GM12878 (cell line): ENCODE measurements around the gene INTS6. TPM values are rescaled to one million over a fixed set of nuclear protein-coding genes. Genes with fewer than 3 reads are reported as not detected.

Experiments used
- ATAC-seq: fragments of 200-7000 bp; cut with Tn5 transposase; 3 replicates; pipeline ENCODE4 v1.9.1; 2020; ENCODE audit warnings: mild to moderate bottlenecking, moderate library complexity
- BruUV-seq: library from RNA; stranded (reverse); fragments of 400-500 nt; replicated peaks from 2 replicates; lab custom pipeline; 2021; lab: Mats Ljungman, UMichigan
- CTCF ChIA-PET: fragments of 300-600 bp; sonication (Branson Sonifier 250); formaldehyde crosslinking; extraction: SDS; loops from one replicate; lab custom pipeline; 2021; ENCODE audit warnings: inconsistent platforms; lab: Yijun Ruan, JAX
- POLR2A ChIA-PET: fragments of 350-600 bp; formaldehyde crosslinking; extraction: SDS; loops from one replicate; lab custom pipeline; 2021; ENCODE audit warnings: inconsistent platforms; lab: Charles Lee
- RAD21 ChIA-PET: fragments of 300-600 bp; sonication (Branson Sonifier 250); formaldehyde crosslinking; loops from one replicate; lab custom pipeline; 2023; ENCODE audit warnings: antibody characterized with exemption; ENCODE audit not compliant: unreplicated experiment; lab: Charles Lee
- SMC1A ChIA-PET: fragments of 300-600 bp; sonication (Branson Sonifier 250); formaldehyde crosslinking; loops from one replicate; lab custom pipeline; 2023; ENCODE audit not compliant: unreplicated experiment, uncharacterized antibody; lab: Charles Lee
- DNase-seq: peaks from one replicate; pipeline ENCODE4 v3.0.0-alpha.2; 2011; ENCODE audit warnings: low read depth, low spot score
- FAIRE-seq: peaks from 3 replicates; lab custom pipeline; 2011; peaks lifted over from hg19 to GRCh38; lab: Jason Lieb, UNC
- H2AFZ ChIP-seq: 2 replicates; pipeline ENCODE4 v1.6.0; 2011; ENCODE audit warnings: low read depth, low read length, control low read depth; ENCODE audit not compliant: control insufficient read depth
- H3K27ac ChIP-seq: 2 replicates; pipeline ENCODE4 v1.5.1; 2011; ENCODE audit warnings: control low read depth; ENCODE audit not compliant: control insufficient read depth, insufficient read depth
- H3K27me3 ChIP-seq, 2 experiments: replicated peaks in 1 of 2; 2 replicates each; pipeline versions ENCODE4 v1.6.0 to v1.6.1; 2011; ENCODE audit warnings: low read length in 1 of 2; ENCODE audit not compliant: control insufficient read depth in 2 of 2, insufficient read depth in 2 of 2
- H3K36me3 ChIP-seq, 2 experiments: 2 replicates each; pipeline ENCODE4 v1.5.1; 2011; ENCODE audit warnings: low read length in 1 of 2; ENCODE audit not compliant: control insufficient read depth in 2 of 2, insufficient read depth in 2 of 2
- H3K4me1 ChIP-seq: 2 replicates; pipeline ENCODE4 v1.6.1; 2011; ENCODE audit warnings: mild to moderate bottlenecking, low read length, moderate library complexity, mixed read lengths; ENCODE audit not compliant: control insufficient read depth, insufficient read depth
- H3K4me2 ChIP-seq: 2 replicates; pipeline ENCODE4 v1.6.0; 2011; ENCODE audit warnings: control low read depth; ENCODE audit not compliant: control insufficient read depth, insufficient read depth
- H3K4me3 ChIP-seq: fragments of 200-600 bp; sonication (generic); 2 replicates; pipeline ENCODE4 v1.5.1; 2016
- H3K79me2 ChIP-seq: 2 replicates; pipeline ENCODE4 v1.6.0; 2011; ENCODE audit warnings: low read length; ENCODE audit not compliant: control insufficient read depth, insufficient read depth
- H3K9ac ChIP-seq: 2 replicates; pipeline ENCODE4 v1.8.0; 2011; ENCODE audit warnings: low read length, control low read depth, mixed read lengths; ENCODE audit not compliant: control insufficient read depth, insufficient read depth
- H3K9me3 ChIP-seq: replicated peaks from 3 replicates; pipeline ENCODE4 v1.5.1; 2011; ENCODE audit warnings: mild to moderate bottlenecking, low read length; ENCODE audit not compliant: control insufficient read depth, insufficient read depth
- H4K20me1 ChIP-seq: 2 replicates; pipeline ENCODE4 v1.6.0; 2011; ENCODE audit not compliant: control insufficient read depth, insufficient read depth
- ATF7 ChIP-seq: fragments of 450-650 bp; IDR thresholded peaks from 2 replicates; pipeline ENCODE4 v1.6.1; 2016; ENCODE audit warnings: low read depth, mild to moderate bottlenecking
- BACH1 ChIP-seq: fragments of 450-650 bp; IDR thresholded peaks from 2 replicates; pipeline ENCODE4 v1.6.1; 2017; ENCODE audit warnings: mild to moderate bottlenecking, borderline replicate concordance
- BCLAF1 ChIP-seq: fragments of 450-650 bp; IDR thresholded peaks from 2 replicates; pipeline ENCODE4 v1.6.1; 2017; ENCODE audit warnings: antibody characterized with exemption, mild to moderate bottlenecking, moderate library complexity
- E2F8 ChIP-seq: fragments of 450-650 bp; IDR thresholded peaks from 2 replicates; pipeline ENCODE4 v1.6.1; 2018; ENCODE audit warnings: mild to moderate bottlenecking, low read depth, moderate library complexity; ENCODE audit not compliant: partially characterized antibody
- ETV6 ChIP-seq, 2 experiments: fragments of 450-650 bp in 1 of 2; IDR thresholded peaks in 1 of 2; conservative IDR thresholded peaks in 1 of 2; 2 replicates each; pipeline ENCODE4 v1.6.1; 2014; ENCODE audit warnings: antibody characterized with exemption in 1 of 2, borderline replicate concordance in 1 of 2, low read depth in 1 of 2, mild to moderate bottlenecking in 1 of 2, moderate library complexity in 1 of 2
- FOXM1 ChIP-seq: IDR thresholded peaks from 2 replicates; pipeline ENCODE4 v1.6.1; 2012; ENCODE audit warnings: low read depth, mild to moderate bottlenecking, inconsistent platforms, low read length, moderate library complexity
- HCFC1 ChIP-seq: fragments of 150-350 bp; IDR thresholded peaks from 2 replicates; pipeline ENCODE4 v1.6.1; 2014; ENCODE audit warnings: low read length
- HDAC2 ChIP-seq: fragments of 200-600 bp; sonication (generic); IDR thresholded peaks from 2 replicates; pipeline ENCODE4 v1.6.1; 2017
- KDM1A ChIP-seq: fragments of 200-600 bp; sonication (generic); IDR thresholded peaks from 2 replicates; pipeline ENCODE4 v1.6.1; 2016; ENCODE audit warnings: borderline replicate concordance
- NKRF ChIP-seq: fragments of 450-650 bp; conservative IDR thresholded peaks from 2 replicates; pipeline ENCODE4 v1.6.1; 2017; ENCODE audit warnings: mild to moderate bottlenecking, moderate library complexity
- PKNOX1 ChIP-seq: fragments of 450-650 bp; IDR thresholded peaks from 2 replicates; pipeline ENCODE4 v1.6.1; 2016; ENCODE audit warnings: mild to moderate bottlenecking
- STAT1 ChIP-seq: fragments of 450-650 bp; conservative IDR thresholded peaks from 2 replicates; pipeline ENCODE4 v1.6.1; 2014; ENCODE audit warnings: antibody characterized with exemption, mild to moderate bottlenecking
- TARDBP ChIP-seq: IDR thresholded peaks from 2 replicates; pipeline ENCODE4 v1.6.1; 2016; ENCODE audit warnings: borderline replicate concordance
- WGBS: methylation state at CpG from one replicate; pipeline ENCODE4 v1.1.6; 2016; ENCODE audit warnings: low lambda C conversion rate; ENCODE audit not compliant: insufficient replicate concordance, insufficient coverage; ENCODE audit errors: missing lambda C conversion rate; 5-methylcytosine and 5-hydroxymethylcytosine counted together
- in situ Hi-C: fragments of 300-500 bp; cut with MboI; formaldehyde crosslinking; loops from 9 replicates; pipeline ENCODE4 v1.14.3; 2018; ENCODE audit warnings: mixed read lengths
- intact Hi-C: fragments of 100-400 bp; cut with micrococcal nuclease; formaldehyde crosslinking; loops from one replicate; pipeline ENCODE4 v1.14.2; 2022; ENCODE audit not compliant: unreplicated experiment
- polyA plus RNA-seq, 11 experiments: library from polyadenylated mRNA; depleted of rRNA in 4 of 11; unstranded in 6 of 11; stranded (reverse) in 5 of 11; fragments of >200 nt; fragmentation: Nextera tagmentation in 4 of 11; fragmentation: Illumina TruSeq in 1 of 11; extraction: Ambion mirVana in 4 of 11; extraction: Trizol in 1 of 11; gene quantifications; 1 replicate in 1 of 11; 2 replicates in 10 of 11; pipeline versions ENCODE4 v1.2.1 to v1.2.3, GENCODE V29; 2011 to 2016; ENCODE audit warnings: inconsistent platforms in 2 of 11, missing spikeins in 2 of 11, low read depth in 1 of 11
- total RNA-seq, 4 experiments: library from RNA; depleted of rRNA in 3 of 4; stranded (reverse); fragments of >200 nt in 3 of 4; fragmentation: Illumina TruSeq in 1 of 4; extraction: Trizol in 1 of 4; gene quantifications; 2 replicates each; pipeline versions ENCODE4 v1.2.1 to v1.2.3, GENCODE V29; 2013 to 2021

INTS6 gene
- total and polyA plus RNA-seq, 10 of the 15 experiments (the other 5 are each of a cell fraction or from before 2014, with no cell fraction given): 7.2 to 57.7 (median 30.9) TPM

GRCh38 chr13:51501592-51502152, 48.8 kb upstream of the INTS6 start:
- no peak for DNase-seq
- BruUV-seq: no TSS peak
- POLR2A ChIA-PET: interaction anchor here (0.5 to 1.0 kb wide), 4 partner anchors 47 to 146 kb away, joined by 3 to 7 read pairs (median 5); no protein-coding TSS in a partner anchor
- no peak overlapping the region for H3K9ac ChIP-seq
- CTCF ChIA-PET: interaction anchor here (1.2 kb wide), 1 partner anchor 296 kb away, joined by 4 read pairs; no protein-coding TSS in a partner anchor
- intact Hi-C loops: loop anchor here (2.0 to 5.0 kb wide), 2 partner anchors 83 to 211 kb away; partner anchors contain the start of gene WDFY2
- ATAC-seq: peak; percentile 59
- in situ Hi-C loops: no loop called here
- no peaks in the 10 kb centered on the region for H4K20me1 ChIP-seq
- H3K79me2 ChIP-seq: no peaks in the 10 kb centered on the region
- FAIRE-seq: no peak
- 0% methylated on average over 1 of the region's 1 CpG for WGBS
- H2AFZ ChIP-seq: peak overlapping the region; percentile 5; the same call in 1 of the 2 replicates
- H3K4me3 ChIP-seq: 0 out of 2 replicates have a peak overlapping the region, but pooled peaks have one; percentile 3
- no peaks in the 10 kb centered on the region for H3K9me3 ChIP-seq
- H3K36me3 ChIP-seq: no peaks in the 10 kb centered on the region
- peaks cover 9% of the 10 kb centered on the region for H3K4me1 ChIP-seq
- no peaks in the 10 kb centered on the region for H3K27me3 ChIP-seq
- RAD21 ChIA-PET: interaction anchor here (1.2 kb wide), 1 partner anchor 48 kb away, joined by 4 read pairs; no protein-coding TSS in a partner anchor
- H3K4me2 ChIP-seq: peak overlapping the region; percentile 63
- SMC1A ChIA-PET: interaction anchor here (0.9 to 1.3 kb wide), 5 partner anchors 47 to 298 kb away, joined by 3 read pairs; no protein-coding TSS in a partner anchor
- H3K27ac ChIP-seq: peak overlapping the region; percentile 46; the same call in 1 of the 2 replicates
- no peak for TF ChIP-seq ATF7
- TF ChIP-seq BCLAF1: no peak
- TF ChIP-seq HCFC1: no peak
- TF ChIP-seq E2F8: no peak
- no peak for TF ChIP-seq HDAC2
- peak in 1 of 2 experiments; percentile 96; a peak in 2 of 4 replicates for TF ChIP-seq ETV6 (conservative IDR thresholded peaks at IDR 0.05 in 1 of 2, IDR thresholded peaks at IDR 0.05 in 1 of 2; ENCODE audit: borderline replicate concordance in 1 of 2, low read depth in 1 of 2)
- TF ChIP-seq BACH1: no peak
- no peak for TF ChIP-seq KDM1A
- TF ChIP-seq STAT1: no peak
- peak; percentile 26; the same call in 1 of the 2 replicates for TF ChIP-seq PKNOX1
- TF ChIP-seq FOXM1: no peak
- no peak for TF ChIP-seq TARDBP
- no peak for TF ChIP-seq NKRF
